Uterus (tissue), 2 donors: ENCODE data around the gene RICTOR.

Experiments used
- CTCF ChIP-seq, 4 experiments: fragments of 200-600 bp in 2 of 4; fragments of 450-650 bp in 2 of 4; sonication (generic) in 2 of 4; IDR thresholded peaks; one replicate each; pipeline ENCODE4 v1.5.1; 2016 to 2019; ENCODE audit warnings: antibody characterized with exemption in 4 of 4, mild to moderate bottlenecking in 2 of 4, moderate library complexity in 1 of 4
- POLR2A ChIP-seq, 2 donors: fragments of 450-650 bp; IDR thresholded peaks; one replicate each; pipeline ENCODE4 v1.6.1; 2016; ENCODE audit warnings: antibody characterized with exemption in 2 of 2, mild to moderate bottlenecking in 1 of 2, moderate library complexity in 1 of 2

- TF ChIP-seq POLR2A (IDR thresholded peaks at IDR 0.05) (no peak), CTCF (IDR thresholded peaks at IDR 0.05) (no peak)
Observed at GRCh38 chr5:39107350-39107749, 33.2 kb upstream of the RICTOR start.
